HepG2 (cell line): ENCODE measurements around the gene ALPK3. TPM values are rescaled to one million over a fixed set of nuclear protein-coding genes. Genes with fewer than 3 reads are reported as not detected.

Experiments
- BRD4 ChIP-seq: sonication (generic); formaldehyde crosslinking; IDR thresholded peaks from 2 replicates; pipeline ENCODE4 v1.4.0; 2020; ENCODE audit warnings: missing genetic modification reagents
- EP300 ChIP-seq, 3 experiments: sonication (generic) in 1 of 3; formaldehyde crosslinking in 1 of 3; IDR thresholded peaks; 2 replicates each; pipeline versions ENCODE4 v1.5.1 to v1.6.1; 2011 to 2020; ENCODE audit warnings: low read depth in 2 of 3, low read length in 2 of 3, borderline replicate concordance in 1 of 3, improper control_type of control experiment in 1 of 3, mild to moderate bottlenecking in 1 of 3, missing genetic modification reagents in 1 of 3, moderate library complexity in 1 of 3
- IKZF4 ChIP-seq: sonication (generic); formaldehyde crosslinking; IDR thresholded peaks from 2 replicates; pipeline ENCODE4 v1.5.1; 2020; ENCODE audit warnings: borderline replicate concordance, mild to moderate bottlenecking, low read depth, missing genetic modification reagents; ENCODE audit errors: not compliant biosample characterization
- SRY ChIP-seq: sonication (generic); formaldehyde crosslinking; IDR thresholded peaks from 2 replicates; pipeline ENCODE4 v1.8.0; 2022; ENCODE audit warnings: mild to moderate bottlenecking, missing genetic modification reagents
- TAF1 ChIP-seq: sonication (generic); formaldehyde crosslinking; IDR thresholded peaks from 2 replicates; pipeline ENCODE4 v1.4.0; 2020; ENCODE audit warnings: missing genetic modification reagents
- ZMYM3 ChIP-seq: sonication (generic); formaldehyde crosslinking; IDR thresholded peaks from 2 replicates; pipeline ENCODE4 v1.5.1; 2020; ENCODE audit warnings: mild to moderate bottlenecking, missing genetic modification reagents
- ZMYM4 ChIP-seq: sonication (generic); formaldehyde crosslinking; IDR thresholded peaks from 2 replicates; pipeline ENCODE4 v1.8.1; 2023; ENCODE audit warnings: mild to moderate bottlenecking, missing genetic modification reagents
- ZNF12 ChIP-seq: sonication (generic); formaldehyde crosslinking; IDR thresholded peaks from 2 replicates; pipeline ENCODE4 v1.5.0; 2020; ENCODE audit warnings: missing genetic modification reagents
- ZNF230 ChIP-seq: sonication (generic); formaldehyde crosslinking; IDR thresholded peaks from 2 replicates; pipeline ENCODE4 v1.4.0; 2020; ENCODE audit warnings: mild to moderate bottlenecking, missing genetic modification reagents
- ZNF292 ChIP-seq: sonication (generic); formaldehyde crosslinking; IDR thresholded peaks from 2 replicates; pipeline ENCODE4 v1.8.1; 2022; ENCODE audit warnings: mild to moderate bottlenecking, low read depth, missing genetic modification reagents, borderline replicate concordance
- ZNF563 ChIP-seq: sonication (generic); formaldehyde crosslinking; IDR thresholded peaks from 2 replicates; pipeline ENCODE4 v1.8.0; 2022; ENCODE audit warnings: mild to moderate bottlenecking, moderate library complexity, missing genetic modification reagents
- ZNF616 ChIP-seq: sonication (generic); formaldehyde crosslinking; IDR thresholded peaks from 2 replicates; pipeline ENCODE4 v1.5.0; 2020; ENCODE audit warnings: low read depth, mild to moderate bottlenecking, missing genetic modification reagents
- ZNF790 ChIP-seq: sonication (generic); formaldehyde crosslinking; IDR thresholded peaks from 2 replicates; pipeline ENCODE4 v1.8.0; 2022; ENCODE audit warnings: missing genetic modification reagents, mild to moderate bottlenecking, borderline replicate concordance
- ZSCAN31 ChIP-seq: sonication (generic); formaldehyde crosslinking; IDR thresholded peaks from 2 replicates; pipeline ENCODE4 v1.5.0; 2020; ENCODE audit warnings: low read depth, mild to moderate bottlenecking, missing genetic modification reagents
- polyA plus RNA-seq, 8 experiments: library from polyadenylated mRNA; depleted of rRNA in 3 of 8; stranded (reverse) in 7 of 8; unstranded in 1 of 8; fragments of >200 nt; fragmentation: Illumina TruSeq in 4 of 8; extraction: Trizol in 4 of 8; gene quantifications; 2 replicates each; pipeline versions ENCODE4 v1.2.1 to v1.2.3, GENCODE V29; 2011 to 2016; ENCODE audit warnings: low read depth in 4 of 8, missing spikeins in 1 of 8, mixed read lengths in 1 of 8; ENCODE audit not compliant: insufficient read depth in 1 of 8
- total RNA-seq, 5 experiments: library from RNA; depleted of rRNA; stranded (reverse); fragments of >200 nt; fragmentation: Illumina TruSeq; extraction: Trizol; gene quantifications; 2 replicates each; pipeline ENCODE4 v1.2.3, GENCODE V29; 2016; ENCODE audit warnings: low read depth in 1 of 5
- TF ChIP-seq, protein P1 (sequence below), 2 experiments: sonication (generic) in 1 of 2; formaldehyde crosslinking in 1 of 2; IDR thresholded peaks; 2 replicates each; pipeline versions ENCODE4 v1.4.0 to v1.6.1; 2018 to 2020; ENCODE audit warnings: missing genetic modification reagents in 2 of 2, borderline replicate concordance in 1 of 2, low read depth in 1 of 2, mild to moderate bottlenecking in 1 of 2, missing biosample characterization in 1 of 2
- TF ChIP-seq, protein P2 (sequence below): sonication (generic); formaldehyde crosslinking; IDR thresholded peaks from 2 replicates; pipeline ENCODE4 v1.4.0; 2020; ENCODE audit warnings: mild to moderate bottlenecking, missing genetic modification reagents
- TF ChIP-seq, protein P3 (sequence below): sonication (generic); formaldehyde crosslinking; IDR thresholded peaks from 2 replicates; pipeline ENCODE4 v1.5.1; 2020; ENCODE audit warnings: mild to moderate bottlenecking, missing genetic modification reagents, moderate library complexity
- TF ChIP-seq, protein P4 (sequence below): sonication (generic); formaldehyde crosslinking; IDR thresholded peaks from 2 replicates; pipeline ENCODE4 v1.9.0; 2022; ENCODE audit warnings: missing genetic modification reagents, mild to moderate bottlenecking, borderline replicate concordance

ALPK3 gene
- total and polyA plus RNA-seq, 2 of the 13 experiments (the other 11 are each of a cell fraction or from before 2014, with no cell fraction given), result 0.04 to 0.42 TPM

DNA sequence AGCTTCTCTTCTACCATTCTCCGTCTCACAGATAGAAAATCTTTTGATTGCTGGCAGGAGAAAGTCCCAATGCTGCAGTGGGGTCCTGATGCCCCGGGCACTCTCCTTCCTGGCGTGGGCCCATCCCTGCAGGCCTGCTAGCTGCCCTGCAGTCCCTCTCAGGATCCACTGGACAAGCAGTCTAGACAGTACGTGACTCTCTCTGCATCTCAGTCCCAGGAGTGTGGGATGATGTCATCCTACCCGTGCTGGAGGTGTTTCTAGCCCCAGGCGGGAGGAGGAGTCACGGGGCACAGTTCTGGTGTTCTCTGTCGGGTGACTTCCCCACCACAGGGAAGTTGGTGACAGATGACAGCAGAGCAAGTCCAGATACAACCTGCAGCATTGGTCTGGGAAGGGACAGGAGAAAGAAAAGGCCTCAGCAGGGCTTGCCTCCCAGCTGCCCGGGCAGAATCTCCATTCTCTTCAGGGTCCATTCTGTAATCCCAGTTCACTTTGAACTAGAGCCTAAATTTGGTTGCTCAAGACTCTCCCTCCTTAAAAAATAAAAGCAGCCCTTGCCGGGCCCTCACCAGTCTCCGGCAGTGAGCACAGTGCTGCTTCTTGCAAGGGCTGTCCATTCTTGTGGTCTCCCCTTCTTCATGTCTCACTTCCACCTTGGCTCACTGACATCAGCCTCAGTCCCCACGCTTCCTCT, 97.9 kb downstream of the ALPK3 start (continued):
- peak; percentile 35; the same call in 1 of the 2 replicates for TF ChIP-seq SRY (CRISPR knock-in tag)
- peak; percentile 62 for TF ChIP-seq ZMYM3 (CRISPR knock-in tag)
- TF ChIP-seq TAF1 (CRISPR knock-in tag), result peak; percentile 17; the same call in 1 of the 2 replicates
- peak in 1 of 2 experiments; percentile 39; a peak in 1 of 4 replicates for TF ChIP-seq EP300 (IDR thresholded peaks at IDR 0.05; ENCODE audit: low read depth in 2 of 2, low read length in 2 of 2)
- TF ChIP-seq EP300 (CRISPR knock-in tag; IDR thresholded peaks at IDR 0.05; ENCODE audit: borderline replicate concordance), result no peak
- no peak; the same call in 1 of the 2 replicates for TF ChIP-seq ZNF790 (CRISPR knock-in tag)
- TF ChIP-seq, protein P1, sequence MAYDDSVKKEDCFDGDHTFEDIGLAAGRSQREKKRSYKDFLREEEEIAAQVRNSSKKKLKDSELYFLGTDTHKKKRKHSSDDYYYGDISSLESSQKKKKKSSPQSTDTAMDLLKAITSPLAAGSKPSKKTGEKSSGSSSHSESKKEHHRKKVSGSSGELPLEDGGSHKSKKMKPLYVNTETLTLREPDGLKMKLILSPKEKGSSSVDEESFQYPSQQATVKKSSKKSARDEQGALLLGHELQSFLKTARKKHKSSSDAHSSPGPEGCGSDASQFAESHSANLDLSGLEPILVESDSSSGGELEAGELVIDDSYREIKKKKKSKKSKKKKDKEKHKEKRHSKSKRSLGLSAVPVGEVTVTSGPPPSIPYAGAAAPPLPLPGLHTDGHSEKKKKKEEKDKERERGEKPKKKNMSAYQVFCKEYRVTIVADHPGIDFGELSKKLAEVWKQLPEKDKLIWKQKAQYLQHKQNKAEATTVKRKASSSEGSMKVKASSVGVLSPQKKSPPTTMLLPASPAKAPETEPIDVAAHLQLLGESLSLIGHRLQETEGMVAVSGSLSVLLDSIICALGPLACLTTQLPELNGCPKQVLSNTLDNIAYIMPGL (CRISPR knock-in tag; IDR thresholded peaks at IDR 0.05; ENCODE audit: borderline replicate concordance in 1 of 2, low read depth in 1 of 2), result peak; percentile 54 to 55; a peak in 2 of 4 replicates
- no peak for TF ChIP-seq BRD4 (CRISPR knock-in tag)
- TF ChIP-seq, protein P2, sequence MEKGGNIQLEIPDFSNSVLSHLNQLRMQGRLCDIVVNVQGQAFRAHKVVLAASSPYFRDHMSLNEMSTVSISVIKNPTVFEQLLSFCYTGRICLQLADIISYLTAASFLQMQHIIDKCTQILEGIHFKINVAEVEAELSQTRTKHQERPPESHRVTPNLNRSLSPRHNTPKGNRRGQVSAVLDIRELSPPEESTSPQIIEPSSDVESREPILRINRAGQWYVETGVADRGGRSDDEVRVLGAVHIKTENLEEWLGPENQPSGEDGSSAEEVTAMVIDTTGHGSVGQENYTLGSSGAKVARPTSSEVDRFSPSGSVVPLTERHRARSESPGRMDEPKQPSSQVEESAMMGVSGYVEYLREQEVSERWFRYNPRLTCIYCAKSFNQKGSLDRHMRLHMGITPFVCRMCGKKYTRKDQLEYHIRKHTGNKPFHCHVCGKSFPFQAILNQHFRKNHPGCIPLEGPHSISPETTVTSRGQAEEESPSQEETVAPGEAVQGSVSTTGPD (CRISPR knock-in tag), result peak; percentile 87; the same call in 1 of the 2 replicates
- no peak for TF ChIP-seq IKZF4 (CRISPR knock-in tag)
- peak; percentile 44; the same call in 1 of the 2 replicates for TF ChIP-seq ZSCAN31 (CRISPR knock-in tag)
- TF ChIP-seq, protein P3, sequence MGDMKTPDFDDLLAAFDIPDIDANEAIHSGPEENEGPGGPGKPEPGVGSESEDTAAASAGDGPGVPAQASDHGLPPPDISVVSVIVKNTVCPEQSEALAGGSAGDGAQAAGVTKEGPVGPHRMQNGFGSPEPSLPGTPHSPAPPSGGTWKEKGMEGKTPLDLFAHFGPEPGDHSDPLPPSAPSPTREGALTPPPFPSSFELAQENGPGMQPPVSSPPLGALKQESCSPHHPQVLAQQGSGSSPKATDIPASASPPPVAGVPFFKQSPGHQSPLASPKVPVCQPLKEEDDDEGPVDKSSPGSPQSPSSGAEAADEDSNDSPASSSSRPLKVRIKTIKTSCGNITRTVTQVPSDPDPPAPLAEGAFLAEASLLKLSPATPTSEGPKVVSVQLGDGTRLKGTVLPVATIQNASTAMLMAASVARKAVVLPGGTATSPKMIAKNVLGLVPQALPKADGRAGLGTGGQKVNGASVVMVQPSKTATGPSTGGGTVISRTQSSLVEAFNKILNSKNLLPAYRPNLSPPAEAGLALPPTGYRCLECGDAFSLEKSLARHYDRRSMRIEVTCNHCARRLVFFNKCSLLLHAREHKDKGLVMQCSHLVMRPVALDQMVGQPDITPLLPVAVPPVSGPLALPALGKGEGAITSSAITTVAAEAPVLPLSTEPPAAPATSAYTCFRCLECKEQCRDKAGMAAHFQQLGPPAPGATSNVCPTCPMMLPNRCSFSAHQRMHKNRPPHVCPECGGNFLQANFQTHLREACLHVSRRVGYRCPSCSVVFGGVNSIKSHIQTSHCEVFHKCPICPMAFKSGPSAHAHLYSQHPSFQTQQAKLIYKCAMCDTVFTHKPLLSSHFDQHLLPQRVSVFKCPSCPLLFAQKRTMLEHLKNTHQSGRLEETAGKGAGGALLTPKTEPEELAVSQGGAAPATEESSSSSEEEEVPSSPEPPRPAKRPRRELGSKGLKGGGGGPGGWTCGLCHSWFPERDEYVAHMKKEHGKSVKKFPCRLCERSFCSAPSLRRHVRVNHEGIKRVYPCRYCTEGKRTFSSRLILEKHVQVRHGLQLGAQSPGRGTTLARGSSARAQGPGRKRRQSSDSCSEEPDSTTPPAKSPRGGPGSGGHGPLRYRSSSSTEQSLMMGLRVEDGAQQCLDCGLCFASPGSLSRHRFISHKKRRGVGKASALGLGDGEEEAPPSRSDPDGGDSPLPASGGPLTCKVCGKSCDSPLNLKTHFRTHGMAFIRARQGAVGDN (CRISPR knock-in tag), result peak; percentile 96
- TF ChIP-seq, protein P4, sequence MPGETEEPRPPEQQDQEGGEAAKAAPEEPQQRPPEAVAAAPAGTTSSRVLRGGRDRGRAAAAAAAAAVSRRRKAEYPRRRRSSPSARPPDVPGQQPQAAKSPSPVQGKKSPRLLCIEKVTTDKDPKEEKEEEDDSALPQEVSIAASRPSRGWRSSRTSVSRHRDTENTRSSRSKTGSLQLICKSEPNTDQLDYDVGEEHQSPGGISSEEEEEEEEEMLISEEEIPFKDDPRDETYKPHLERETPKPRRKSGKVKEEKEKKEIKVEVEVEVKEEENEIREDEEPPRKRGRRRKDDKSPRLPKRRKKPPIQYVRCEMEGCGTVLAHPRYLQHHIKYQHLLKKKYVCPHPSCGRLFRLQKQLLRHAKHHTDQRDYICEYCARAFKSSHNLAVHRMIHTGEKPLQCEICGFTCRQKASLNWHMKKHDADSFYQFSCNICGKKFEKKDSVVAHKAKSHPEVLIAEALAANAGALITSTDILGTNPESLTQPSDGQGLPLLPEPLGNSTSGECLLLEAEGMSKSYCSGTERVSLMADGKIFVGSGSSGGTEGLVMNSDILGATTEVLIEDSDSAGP (CRISPR knock-in tag), result peak; percentile 53; the same call in 1 of the 2 replicates
- TF ChIP-seq ZNF616 (CRISPR knock-in tag), result peak; percentile 37; the same call in 1 of the 2 replicates
- TF ChIP-seq ZMYM4 (CRISPR knock-in tag), result peak; percentile 22; the same call in 1 of the 2 replicates
- peak; percentile 53; the same call in 1 of the 2 replicates for TF ChIP-seq ZNF12
- 0 out of 2 replicates have a peak, but pooled peaks have one; percentile 49 for TF ChIP-seq ZNF563 (CRISPR knock-in tag)
- TF ChIP-seq ZNF292, result peak; percentile 81; the same call in 1 of the 2 replicates
- TF ChIP-seq ZNF230 (CRISPR knock-in tag), result 0 out of 2 replicates have a peak, but pooled peaks have one; percentile 69
